BLaER1 (cell line): ENCODE results near the gene MPZL1.

Source experiments
- H3K27ac ChIP-seq: shearing (Covaris generic); formaldehyde crosslinking; 2 replicates; pipeline ENCODE4 v1.8.1; 2022
- H3K27me3 ChIP-seq: shearing (Covaris generic); formaldehyde crosslinking; 2 replicates; pipeline ENCODE4 v1.8.1; 2022
- H3K36me3 ChIP-seq: shearing (Covaris generic); formaldehyde crosslinking; 2 replicates; pipeline ENCODE4 v1.8.1; 2022
- H3K4me1 ChIP-seq: shearing (Covaris generic); formaldehyde crosslinking; 2 replicates; pipeline ENCODE4 v1.8.1; 2022
- H3K4me2 ChIP-seq: shearing (Covaris generic); formaldehyde crosslinking; 2 replicates; pipeline ENCODE4 v1.8.1; 2022
- H3K4me3 ChIP-seq: shearing (Covaris generic); formaldehyde crosslinking; 2 replicates; pipeline ENCODE4 v1.8.1; 2022
- H3K9ac ChIP-seq: shearing (Covaris generic); formaldehyde crosslinking; 2 replicates; pipeline ENCODE4 v1.8.1; 2022
- H3K9me3 ChIP-seq: shearing (Covaris generic); formaldehyde crosslinking; 2 replicates; pipeline ENCODE4 v1.8.1; 2022
- H4K20me1 ChIP-seq: shearing (Covaris generic); formaldehyde crosslinking; 2 replicates; pipeline ENCODE4 v1.8.1; 2022
- Cebpa-rat ChIP-seq: shearing (Covaris generic); IDR thresholded peaks from 2 replicates; pipeline ENCODE4 v1.8.1; 2022

The MPZL1 gene

GRCh38 chr1:167744901-167745300 is 23.1 kb downstream of the MPZL1 start:
- Histone ChIP-seq H3K4me3 (no peak overlapping the region), H3K4me2 (no peak overlapping the region), H3K27ac (no peak overlapping the region), H3K9ac (no peak overlapping the region), H4K20me1 (peaks cover 4% of the 10 kb centered on the region; the same call in 1 of the 2 replicates), H3K9me3 (0 out of 2 replicates have a peak, but pooled peaks cover 2% of the 10 kb centered on the region), H3K36me3 (peaks cover 5% of the 10 kb centered on the region; the same call in 1 of the 2 replicates), H3K4me1 (peaks cover 45% of the 10 kb centered on the region), H3K27me3 (no peaks in the 10 kb centered on the region)
- TF ChIP-seq Cebpa-rat, result no peak

- H3K27ac ChIP-seq, result no peak overlapping the region
- peaks cover 58% of the 10 kb centered on the region for H3K4me1 ChIP-seq
Observed at GRCh38 chr1:167746013-167746672, 24.4 kb downstream of the MPZL1 start.

GRCh38 chr1:167746988-167747655 is 25.3 kb downstream of the MPZL1 start:
- H3K27ac ChIP-seq, result no peak overlapping the region
- H3K9ac ChIP-seq, result no peak overlapping the region
- peaks cover 62% of the 10 kb centered on the region for H3K4me1 ChIP-seq
- TF ChIP-seq Cebpa-rat, result no peak
- H3K9me3 ChIP-seq, result 0 out of 2 replicates have a peak, but pooled peaks cover 2% of the 10 kb centered on the region
- H3K4me3 ChIP-seq, result no peak overlapping the region
- no peaks in the 10 kb centered on the region for H3K27me3 ChIP-seq
- peaks cover 5% of the 10 kb centered on the region; the same call in 1 of the 2 replicates for H3K36me3 ChIP-seq
- H3K4me2 ChIP-seq, result no peak overlapping the region
- no peaks in the 10 kb centered on the region; the same call in 1 of the 2 replicates for H4K20me1 ChIP-seq

More at GRCh38 chr1:167746013-167746672, 24.4 kb downstream of the MPZL1 start:
- Histone ChIP-seq H3K27me3 (no peaks in the 10 kb centered on the region), H3K4me2 (no peak overlapping the region), H3K9ac (no peak overlapping the region), H4K20me1 (no peaks in the 10 kb centered on the region; the same call in 1 of the 2 replicates), H3K36me3 (peaks cover 5% of the 10 kb centered on the region; the same call in 1 of the 2 replicates), H3K4me3 (no peak overlapping the region), H3K9me3 (0 out of 2 replicates have a peak, but pooled peaks cover 2% of the 10 kb centered on the region)
- no peak for TF ChIP-seq Cebpa-rat

- no peak for TF ChIP-seq Cebpa-rat
- Histone ChIP-seq H3K4me2 (no peak overlapping the region), H4K20me1 (no peaks in the 10 kb centered on the region; the same call in 1 of the 2 replicates), H3K27me3 (no peaks in the 10 kb centered on the region), H3K4me1 (peaks cover 63% of the 10 kb centered on the region), H3K4me3 (no peak overlapping the region), H3K36me3 (peaks cover 5% of the 10 kb centered on the region; the same call in 1 of the 2 replicates), H3K9ac (no peak overlapping the region), H3K27ac (no peak overlapping the region), H3K9me3 (0 out of 2 replicates have a peak, but pooled peaks cover 2% of the 10 kb centered on the region)
Observed at GRCh38 chr1:167747988-167748387, 26.2 kb downstream of the MPZL1 start.

GRCh38 chr1:167748906-167749305 is 27.1 kb downstream of the MPZL1 start:
- no peak overlapping the region for H3K27ac ChIP-seq
- TF ChIP-seq Cebpa-rat, result no peak
- no peak overlapping the region for H3K4me2 ChIP-seq
- no peak overlapping the region for H3K9ac ChIP-seq
- H3K9me3 ChIP-seq, result no peaks in the 10 kb centered on the region
- no peaks in the 10 kb centered on the region; the same call in 1 of the 2 replicates for H4K20me1 ChIP-seq
- peaks cover 5% of the 10 kb centered on the region; the same call in 1 of the 2 replicates for H3K36me3 ChIP-seq
- peaks cover 60% of the 10 kb centered on the region for H3K4me1 ChIP-seq
- H3K4me3 ChIP-seq, result no peak overlapping the region
- no peaks in the 10 kb centered on the region for H3K27me3 ChIP-seq

GRCh38 chr1:167749741-167750140 is 28.0 kb downstream of the MPZL1 start:
- Histone ChIP-seq H3K27me3 (no peaks in the 10 kb centered on the region), H3K4me2 (peak overlapping the region; percentile 72), H4K20me1 (no peaks in the 10 kb centered on the region; the same call in 1 of the 2 replicates), H3K27ac (peak overlapping the region; percentile 27; the same call in 1 of the 2 replicates), H3K36me3 (peaks cover 5% of the 10 kb centered on the region; the same call in 1 of the 2 replicates), H3K4me1 (peaks cover 65% of the 10 kb centered on the region), H3K9ac (no peak overlapping the region), H3K9me3 (no peaks in the 10 kb centered on the region), H3K4me3 (no peak overlapping the region)
- TF ChIP-seq Cebpa-rat, result no peak

- H3K4me2 ChIP-seq, result peak overlapping the region; percentile 72
- H4K20me1 ChIP-seq, result no peaks in the 10 kb centered on the region
- H3K27ac ChIP-seq, result peak overlapping the region; percentile 93
- no peaks in the 10 kb centered on the region for H3K27me3 ChIP-seq
- H3K4me3 ChIP-seq, result no peak overlapping the region
- H3K36me3 ChIP-seq, result peaks cover 5% of the 10 kb centered on the region; the same call in 1 of the 2 replicates
- H3K4me1 ChIP-seq, result peaks cover 74% of the 10 kb centered on the region
- no peak for TF ChIP-seq Cebpa-rat
- H3K9ac ChIP-seq, result no peak overlapping the region
- no peaks in the 10 kb centered on the region for H3K9me3 ChIP-seq
Observed at GRCh38 chr1:167750641-167751040, 28.9 kb downstream of the MPZL1 start.

GRCh38 chr1:167751676-167752075 is 29.9 kb downstream of the MPZL1 start:
- H3K36me3 ChIP-seq, result peaks cover 5% of the 10 kb centered on the region; the same call in 1 of the 2 replicates
- H3K27ac ChIP-seq, result peak overlapping the region; percentile 93
- H3K9me3 ChIP-seq, result no peaks in the 10 kb centered on the region
- no peak for TF ChIP-seq Cebpa-rat
- no peak overlapping the region for H3K4me3 ChIP-seq
- H4K20me1 ChIP-seq, result no peaks in the 10 kb centered on the region
- H3K4me2 ChIP-seq, result peak overlapping the region; percentile 72
- peaks cover 85% of the 10 kb centered on the region for H3K4me1 ChIP-seq
- H3K9ac ChIP-seq, result peak overlapping the region; percentile 77
- H3K27me3 ChIP-seq, result no peaks in the 10 kb centered on the region

GRCh38 chr1:167752219-167752985 is 30.6 kb downstream of the MPZL1 start:
- peak overlapping the region; percentile 77 for H3K9ac ChIP-seq

More at GRCh38 chr1:167752219-167752985, 30.6 kb downstream of the MPZL1 start:
- no peaks in the 10 kb centered on the region for H3K9me3 ChIP-seq
- H3K4me2 ChIP-seq, result peak overlapping the region; percentile 72
- no peaks in the 10 kb centered on the region for H3K36me3 ChIP-seq
- H3K27ac ChIP-seq, result peak overlapping the region; percentile 93
- no peaks in the 10 kb centered on the region for H3K27me3 ChIP-seq
- no peak for TF ChIP-seq Cebpa-rat
- peaks cover 85% of the 10 kb centered on the region for H3K4me1 ChIP-seq
- H4K20me1 ChIP-seq, result no peaks in the 10 kb centered on the region
- H3K4me3 ChIP-seq, result peak overlapping the region; percentile 56; the same call in 1 of the 2 replicates
